ENCODE data around the gene GALNT14.

GRCh38 chr2:30956995-30957394, 181.2 kb downstream of the GALNT14 start:
- no peak for TF ChIP-seq POLR2A (IDR thresholded peaks at IDR 0.05)
- TF ChIP-seq CTCF (IDR thresholded peaks at IDR 0.05), result no peak
- no peak for TF ChIP-seq EP300 (IDR thresholded peaks at IDR 0.05)

Measured in suprapubic skin (tissue), 3 donors.